ENCODE measurements around the gene ADAMTS14.

Gene ADAMTS14

GRCh38 chr10:70676511-70676910 lies 4.2 kb downstream of the ADAMTS14 start:
- DNase-seq = no peak

GRCh38 chr10:70677016-70677415 lies 4.7 kb downstream of the ADAMTS14 start:
- DNase-seq = no peak

- DNase-seq = no peak
Measured at GRCh38 chr10:70677620-70678249, 5.4 kb downstream of the ADAMTS14 start.

GRCh38 chr10:70678250-70678635 lies 5.9 kb downstream of the ADAMTS14 start:
- DNase-seq = no peak

GRCh38 chr10:70678757-70679489 lies 6.6 kb downstream of the ADAMTS14 start:
- no peak for DNase-seq

GRCh38 chr10:70679498-70679897 lies 7.2 kb downstream of the ADAMTS14 start:
- DNase-seq = no peak

GRCh38 chr10:70680899-70681730 lies 8.8 kb downstream of the ADAMTS14 start:
- no peak for DNase-seq

- DNase-seq = no peak
Measured at GRCh38 chr10:70681731-70682005, 9.4 kb downstream of the ADAMTS14 start.

GRCh38 chr10:70682920-70683600 lies 10.8 kb downstream of the ADAMTS14 start:
- no peak for DNase-seq

- no peak for DNase-seq
Measured at GRCh38 chr10:70683601-70683934, 11.3 kb downstream of the ADAMTS14 start.

GRCh38 chr10:70683940-70684339 lies 11.6 kb downstream of the ADAMTS14 start:
- no peak for DNase-seq

- no peak for DNase-seq
Measured at GRCh38 chr10:70684374-70684773, 12.1 kb downstream of the ADAMTS14 start.

- DNase-seq = no peak
Measured at GRCh38 chr10:70684839-70685454, 12.6 kb downstream of the ADAMTS14 start.

GRCh38 chr10:70685455-70685911 lies 13.2 kb downstream of the ADAMTS14 start:
- DNase-seq = no peak

- DNase-seq = no peak
Measured at GRCh38 chr10:70688828-70689227, 16.5 kb downstream of the ADAMTS14 start.

- DNase-seq = no peak
Measured at GRCh38 chr10:70689661-70690060, 17.4 kb downstream of the ADAMTS14 start.

- DNase-seq = no peak
Measured at GRCh38 chr10:70690589-70690988, 18.3 kb downstream of the ADAMTS14 start.

- DNase-seq = no peak
Measured at GRCh38 chr10:70691611-70692010, 19.3 kb downstream of the ADAMTS14 start.

- no peak for DNase-seq
Measured at GRCh38 chr10:70692043-70692603, 19.8 kb downstream of the ADAMTS14 start.

- no peak for DNase-seq
Measured at GRCh38 chr10:70693619-70694335, 21.5 kb downstream of the ADAMTS14 start.

GRCh38 chr10:70694418-70695141 lies 22.3 kb downstream of the ADAMTS14 start:
- no peak for DNase-seq
